Mesenchymal stem cell (in vitro differentiated cells and primary cell): ENCODE results near the gene KIF26B.

Experiments used
- DNase-seq: peaks from one replicate; pipeline ENCODE4 v3.0.0-alpha.2; 2013
- H2AFZ ChIP-seq: one replicate; pipeline ENCODE4 v1.6.1; 2013; ENCODE audit warnings: low read depth, mild to moderate bottlenecking, control low read depth, inconsistent platforms, low read length, moderate library complexity
- H2AK5ac ChIP-seq: 2 replicates; pipeline ENCODE4 v1.6.1; 2013; ENCODE audit warnings: low read length, moderate library complexity, mild to moderate bottlenecking, inconsistent platforms; ENCODE audit not compliant: severe bottlenecking
- H2BK120ac ChIP-seq: one replicate; pipeline ENCODE4 v1.6.1; 2013; ENCODE audit warnings: low read depth, mild to moderate bottlenecking, inconsistent platforms, low read length, moderate library complexity
- H2BK12ac ChIP-seq, 2 experiments: one replicate each; pipeline ENCODE4 v1.6.1; 2013; ENCODE audit warnings: inconsistent platforms in 2 of 2, low read length in 2 of 2, mild to moderate bottlenecking in 2 of 2, moderate library complexity in 2 of 2, control low read depth in 1 of 2
- H2BK15ac ChIP-seq: one replicate; pipeline ENCODE4 v1.6.1; 2013; ENCODE audit warnings: mild to moderate bottlenecking, low read depth, inconsistent platforms; ENCODE audit not compliant: poor library complexity, severe bottlenecking
- H2BK5ac ChIP-seq: 2 replicates; pipeline ENCODE4 v1.6.1; 2013; ENCODE audit warnings: low read depth, mild to moderate bottlenecking, low read length, control low read depth, inconsistent platforms; ENCODE audit not compliant: poor library complexity, severe bottlenecking
- H3K14ac ChIP-seq, 2 experiments: one replicate each; pipeline ENCODE4 v1.6.1; 2013; ENCODE audit warnings: inconsistent platforms in 2 of 2, low read length in 2 of 2, control low read depth in 1 of 2, mild to moderate bottlenecking in 1 of 2, moderate library complexity in 1 of 2
- H3K18ac ChIP-seq, 2 experiments: one replicate each; pipeline ENCODE4 v1.6.1; 2013; ENCODE audit warnings: inconsistent platforms in 2 of 2, low read length in 2 of 2, control low read depth in 1 of 2, low read depth in 1 of 2, mild to moderate bottlenecking in 1 of 2
- H3K23ac ChIP-seq, 2 experiments: one replicate each; pipeline ENCODE4 v1.6.1; 2013; ENCODE audit warnings: inconsistent platforms in 2 of 2, low read length in 2 of 2, mild to moderate bottlenecking in 2 of 2, moderate library complexity in 2 of 2, control low read depth in 1 of 2
- H3K27ac ChIP-seq: 2 replicates; pipeline ENCODE4 v1.5.1; 2013; ENCODE audit warnings: mild to moderate bottlenecking, moderate library complexity, low read length, control low read depth, inconsistent platforms; ENCODE audit not compliant: poor library complexity, severe bottlenecking
- H3K27me3 ChIP-seq, 2 experiments: 2 replicates each; pipeline versions ENCODE4 v1.6.1 to v1.7.0; 2013; ENCODE audit warnings: low read length in 2 of 2, mild to moderate bottlenecking in 2 of 2, moderate library complexity in 2 of 2, control low read depth in 1 of 2, inconsistent platforms in 1 of 2; ENCODE audit not compliant: control insufficient read depth in 1 of 2, insufficient read depth in 1 of 2
- H3K36me3 ChIP-seq, 2 experiments: 2 replicates each; pipeline versions ENCODE4 v1.6.1 to v1.7.0; 2013; ENCODE audit warnings: low read length in 2 of 2, control low read depth in 1 of 2, inconsistent platforms in 1 of 2, low read depth in 1 of 2, mild to moderate bottlenecking in 1 of 2; ENCODE audit not compliant: insufficient read depth in 2 of 2, control insufficient read depth in 1 of 2
- H3K4ac ChIP-seq, 2 experiments: one replicate each; pipeline ENCODE4 v1.6.1; 2013; ENCODE audit warnings: inconsistent platforms in 2 of 2, low read length in 2 of 2, mild to moderate bottlenecking in 2 of 2, moderate library complexity in 2 of 2, control low read depth in 1 of 2, low read depth in 1 of 2
- H3K4me1 ChIP-seq: 2 replicates; pipeline ENCODE4 v1.6.1; 2013; ENCODE audit warnings: low read depth, low read length, control low read depth; ENCODE audit not compliant: control insufficient read depth, insufficient read depth
- H3K4me2 ChIP-seq: 2 replicates; pipeline ENCODE4 v1.6.1; 2013; ENCODE audit warnings: low read length, mild to moderate bottlenecking, inconsistent platforms; ENCODE audit not compliant: poor library complexity, severe bottlenecking
- H3K4me3 ChIP-seq, 2 experiments: 2 replicates each; pipeline versions ENCODE4 v1.5.1 to v1.7.0; 2013; ENCODE audit warnings: low read length in 2 of 2, mild to moderate bottlenecking in 2 of 2, control low read depth in 1 of 2, low read depth in 1 of 2; ENCODE audit not compliant: insufficient read depth in 1 of 2
- H3K79me1 ChIP-seq: replicated peaks from 2 replicates; pipeline ENCODE4 v1.6.1; 2013; ENCODE audit warnings: mild to moderate bottlenecking, control low read depth, low read length, inconsistent platforms; ENCODE audit not compliant: poor library complexity, severe bottlenecking
- H3K9ac ChIP-seq: 2 replicates; pipeline ENCODE4 v1.7.0; 2013; ENCODE audit warnings: mild to moderate bottlenecking, low read length, moderate library complexity
- H3K9me3 ChIP-seq: 2 replicates; pipeline ENCODE4 v1.7.0; 2013; ENCODE audit warnings: mild to moderate bottlenecking, low read length; ENCODE audit not compliant: control insufficient read depth
- H4K8ac ChIP-seq: one replicate; pipeline ENCODE4 v1.6.1; 2013; ENCODE audit warnings: inconsistent platforms, mild to moderate bottlenecking, low read length, moderate library complexity
- H4K91ac ChIP-seq: one replicate; pipeline ENCODE4 v1.6.1; 2013; ENCODE audit warnings: mild to moderate bottlenecking, low read length, inconsistent platforms
- WGBS: methylation state at CpG from one replicate; pipeline ENCODE4 v1.1.7; 2013; ENCODE audit warnings: mixed read lengths; 5-methylcytosine and 5-hydroxymethylcytosine counted together

KIF26B gene

GRCh38 chr1:245685111-245685810, 530.5 kb downstream of the KIF26B start:
- Histone ChIP-seq H3K27ac (no peak overlapping the region), H2AK5ac (no peak overlapping the region), H3K14ac (no peak overlapping the region), H3K79me1 (no peaks in the 10 kb centered on the region), H2BK15ac (no peak overlapping the region), H4K8ac (peak overlapping the region; percentile 28), H3K36me3 (peaks cover 0 to 15% of the 10 kb centered on the region in 2 experiments), H3K9me3 (no peaks in the 10 kb centered on the region), H3K9ac (no peak overlapping the region), H3K18ac (no peak overlapping the region), H3K23ac (no peak overlapping the region), H3K4me1 (no peaks in the 10 kb centered on the region), H3K27me3 (no peaks in the 10 kb centered on the region), H4K91ac (peak overlapping the region; percentile 5), H2AFZ (no peak overlapping the region), H2BK5ac (no peak overlapping the region), H3K4me2 (no peak overlapping the region), H2BK120ac (no peak overlapping the region), H3K4me3 (no peak overlapping the region), H3K4ac (no peak overlapping the region), H2BK12ac (no peak overlapping the region)
- no peak for DNase-seq
- WGBS, result 93% methylated on average over 45 of the region's 45 CpGs

- Histone ChIP-seq H3K4me3 (no peak overlapping the region), H3K9ac (no peak overlapping the region), H3K27me3 (peaks cover 4% of the 10 kb centered on the region in 2 experiments), H3K79me1 (no peaks in the 10 kb centered on the region), H3K23ac (no peak overlapping the region), H4K8ac (no peak overlapping the region), H3K18ac (no peak overlapping the region), H2BK120ac (no peak overlapping the region), H3K36me3 (peaks cover 0 to 15% of the 10 kb centered on the region in 2 experiments), H3K14ac (no peak overlapping the region), H3K4me1 (no peaks in the 10 kb centered on the region), H2BK15ac (no peak overlapping the region), H3K4ac (no peak overlapping the region), H3K9me3 (no peaks in the 10 kb centered on the region), H4K91ac (no peak overlapping the region), H2AFZ (no peak overlapping the region), H3K27ac (no peak overlapping the region), H3K4me2 (no peak overlapping the region), H2BK12ac (peak overlapping the region in 1 of 2 experiments; percentile 24), H2BK5ac (no peak overlapping the region), H2AK5ac (no peak overlapping the region)
- WGBS, result 96% methylated on average over 25 of the region's 25 CpGs
- DNase-seq, result no peak
Observed at GRCh38 chr1:245686006-245686405, 531.2 kb downstream of the KIF26B start.

- 96% methylated on average over 30 of the region's 30 CpGs for WGBS
- no peak overlapping the region for H4K91ac ChIP-seq
Observed at GRCh38 chr1:245686446-245687030, 531.8 kb downstream of the KIF26B start.

GRCh38 chr1:245687152-245687635, 532.4 kb downstream of the KIF26B start:
- no peak overlapping the region for H2BK5ac ChIP-seq
- H3K9me3 ChIP-seq, result no peaks in the 10 kb centered on the region
- H3K9ac ChIP-seq, result no peak overlapping the region
- peaks cover 4 to 6% of the 10 kb centered on the region in 2 experiments for H3K27me3 ChIP-seq
- H3K36me3 ChIP-seq, result peaks cover 0 to 15% of the 10 kb centered on the region in 2 experiments
- H2BK12ac ChIP-seq, result peak overlapping the region in 1 of 2 experiments; percentile 11
- no peak overlapping the region for H4K8ac ChIP-seq
- no peak overlapping the region for H4K91ac ChIP-seq
- DNase-seq, result no peak
- no peak overlapping the region for H2BK15ac ChIP-seq
- H3K27ac ChIP-seq, result no peak overlapping the region
- no peaks in the 10 kb centered on the region for H3K79me1 ChIP-seq
- H2BK120ac ChIP-seq, result no peak overlapping the region
- H3K18ac ChIP-seq, result no peak overlapping the region
- no peak overlapping the region for H3K4ac ChIP-seq
- H2AFZ ChIP-seq, result no peak overlapping the region
- H3K4me1 ChIP-seq, result no peaks in the 10 kb centered on the region
- H3K4me3 ChIP-seq, result no peak overlapping the region
- 94% methylated on average over 20 of the region's 20 CpGs for WGBS
- no peak overlapping the region for H3K23ac ChIP-seq
- no peak overlapping the region for H3K4me2 ChIP-seq
- no peak overlapping the region for H2AK5ac ChIP-seq
- H3K14ac ChIP-seq, result no peak overlapping the region

More at GRCh38 chr1:245686446-245687030, 531.8 kb downstream of the KIF26B start:
- H3K18ac ChIP-seq, result no peak overlapping the region
- H3K27ac ChIP-seq, result no peak overlapping the region
- peaks cover 4 to 6% of the 10 kb centered on the region in 2 experiments for H3K27me3 ChIP-seq
- no peak overlapping the region for H2BK120ac ChIP-seq
- no peak overlapping the region for H3K9ac ChIP-seq
- no peak overlapping the region for H3K4me3 ChIP-seq
- no peak overlapping the region for H3K4ac ChIP-seq
- no peaks in the 10 kb centered on the region for H3K79me1 ChIP-seq
- no peak overlapping the region for H3K4me2 ChIP-seq
- H2AK5ac ChIP-seq, result no peak overlapping the region
- no peak overlapping the region for H2BK12ac ChIP-seq
- peaks cover 0 to 15% of the 10 kb centered on the region in 2 experiments for H3K36me3 ChIP-seq
- H2BK15ac ChIP-seq, result no peak overlapping the region
- H2AFZ ChIP-seq, result no peak overlapping the region
- H4K8ac ChIP-seq, result no peak overlapping the region
- H3K14ac ChIP-seq, result no peak overlapping the region
- no peak overlapping the region for H3K23ac ChIP-seq
- DNase-seq, result no peak
- no peaks in the 10 kb centered on the region for H3K9me3 ChIP-seq
- H2BK5ac ChIP-seq, result no peak overlapping the region
- H3K4me1 ChIP-seq, result no peaks in the 10 kb centered on the region
